Ovary (tissue), 3 donors: Measurements from ENCODE around the gene PPM1D.
A peak's percentile ranks its signal among the peaks of the same experiment; 100 is the strongest.

Source experiments
- CTCF ChIP-seq, 3 donors: fragments of 450-650 bp in 2 of 3; fragments of 200-600 bp in 1 of 3; IDR thresholded peaks; one replicate each; pipeline versions ENCODE4 v1.5.1 to v1.8.0; 2016 to 2022; ENCODE audit warnings: antibody characterized with exemption in 3 of 3, mild to moderate bottlenecking in 1 of 3
- EP300 ChIP-seq: sonication (generic); formaldehyde crosslinking; IDR thresholded peaks from one replicate; pipeline ENCODE4 v1.6.1; 2017; ENCODE audit warnings: antibody characterized with exemption
- POLR2A ChIP-seq: fragments of 450-650 bp; IDR thresholded peaks from one replicate; pipeline ENCODE4 v1.6.1; 2017; ENCODE audit warnings: antibody characterized with exemption, mild to moderate bottlenecking, moderate library complexity
- donor health status: DM: no; HTN: no; CAD: no.

GRCh38 chr17:60600490-60601446 lies 775 bp downstream of the PPM1D start:
- TF ChIP-seq CTCF (IDR thresholded peaks at IDR 0.05) (peak in 2 of 3 donors; percentile 66 to 75), EP300 (no peak), POLR2A (peak; percentile 44)
